ENCODE results near the gene F10. TPM values are rescaled to one million over a fixed set of nuclear protein-coding genes. Genes with fewer than 3 reads are reported as not detected.

F10 gene
- total RNA-seq, 1 experiment from 2014 or later: 0.10 TPM

DNA sequence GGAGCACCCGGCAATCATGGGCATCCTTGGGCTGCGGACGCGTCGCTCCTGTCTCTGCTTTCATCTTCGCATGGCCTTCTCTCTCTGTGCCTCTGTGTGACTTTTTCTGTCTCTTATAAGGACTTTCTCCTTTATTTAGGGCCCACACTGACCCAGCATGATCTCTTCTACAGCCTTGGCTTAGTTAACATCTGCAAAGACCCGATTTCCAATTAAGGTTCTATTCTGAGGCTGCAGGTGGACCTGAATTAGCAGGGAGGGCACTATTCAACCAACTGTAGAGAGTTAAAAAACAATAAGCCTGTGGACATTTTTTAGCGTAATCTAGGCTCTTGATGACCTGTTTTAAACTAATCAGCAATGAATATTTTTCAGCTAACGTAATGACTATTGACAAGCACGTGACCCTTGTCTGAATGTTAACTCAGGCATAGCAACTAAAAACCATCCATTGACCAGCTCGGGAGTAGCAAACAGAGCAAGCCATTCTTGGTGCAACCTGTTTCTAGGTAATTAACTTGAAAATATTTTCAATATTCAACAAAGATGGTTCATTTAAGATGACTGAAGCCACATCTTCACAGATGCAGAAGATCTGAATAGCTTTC is 15.2 kb downstream of the F10 start:
- DNase-seq (ENCODE audit: low read depth): peak; percentile 9

DNA sequence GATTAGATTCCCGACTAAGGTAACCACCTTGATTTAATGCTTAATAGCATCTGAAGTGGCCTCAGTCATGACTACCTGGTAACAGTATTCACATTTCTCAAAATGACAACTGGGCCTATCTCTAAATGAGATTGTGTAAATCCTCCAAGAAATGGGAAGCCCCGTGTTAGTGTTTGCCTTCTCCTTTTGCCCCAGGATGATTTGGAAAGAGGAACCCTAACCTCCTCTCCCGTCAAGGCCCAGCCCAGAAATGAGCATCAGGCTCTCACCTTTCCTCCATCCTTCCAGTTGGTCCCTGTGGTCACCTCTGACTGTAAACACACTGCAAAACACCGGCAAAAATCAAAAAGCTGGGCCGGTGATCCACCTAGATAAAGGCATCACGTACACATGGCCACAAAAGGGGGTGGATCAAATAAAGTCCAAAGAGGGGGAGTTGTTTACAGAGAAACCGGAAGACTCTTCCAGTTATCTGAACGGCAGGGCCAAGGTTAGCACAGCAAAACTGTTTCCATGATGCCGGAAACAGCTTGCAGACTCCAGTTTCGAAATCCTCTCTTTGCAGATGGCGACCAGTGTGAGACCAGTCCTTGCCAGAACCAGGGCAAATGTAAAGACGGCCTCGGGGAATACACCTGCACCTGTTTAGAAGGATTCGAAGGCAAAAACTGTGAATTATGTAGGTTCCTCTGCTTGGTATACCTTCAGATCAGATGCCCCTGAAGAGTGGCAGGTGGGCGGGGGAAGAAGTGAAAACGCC is 16.4 kb downstream of the F10 start:
- DNase-seq (ENCODE audit: low read depth): no peak

- no peak for DNase-seq (ENCODE audit: low read depth)
Measured at GRCh38 chr13:113139577-113139976, 17.0 kb downstream of the F10 start.

- DNase-seq (ENCODE audit: low read depth): no peak
Measured at GRCh38 chr13:113140677-113141600, 18.3 kb downstream of the F10 start.

DNA sequence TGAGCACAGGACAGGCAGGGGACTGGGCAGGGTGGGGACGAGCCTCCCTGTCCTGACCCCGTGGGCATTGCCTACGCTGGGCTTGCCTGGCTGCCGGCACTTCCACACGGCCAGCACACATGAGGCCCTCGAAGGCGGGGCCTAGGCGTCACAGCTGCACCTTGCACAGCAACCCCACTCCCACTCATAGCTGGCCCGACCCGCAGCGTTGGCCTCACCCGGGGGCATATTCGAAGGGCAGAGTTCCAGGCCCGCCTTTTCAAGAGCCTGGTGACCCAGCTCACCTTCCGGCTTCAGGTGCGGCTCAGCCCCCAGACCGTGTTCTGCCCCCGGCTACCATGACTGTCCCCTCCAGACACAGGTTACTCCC is 19.0 kb downstream of the F10 start:
- DNase-seq (ENCODE audit: low read depth): no peak

- no peak for DNase-seq (ENCODE audit: low read depth)
Measured at GRCh38 chr13:113142876-113143275, 20.3 kb downstream of the F10 start.

GRCh38 chr13:113143466-113144254 is 21.1 kb downstream of the F10 start:
- no peak for DNase-seq (ENCODE audit: low read depth)

- no peak for DNase-seq (ENCODE audit: low read depth)
Measured at GRCh38 chr13:113144255-113144629, 21.6 kb downstream of the F10 start.

DNA sequence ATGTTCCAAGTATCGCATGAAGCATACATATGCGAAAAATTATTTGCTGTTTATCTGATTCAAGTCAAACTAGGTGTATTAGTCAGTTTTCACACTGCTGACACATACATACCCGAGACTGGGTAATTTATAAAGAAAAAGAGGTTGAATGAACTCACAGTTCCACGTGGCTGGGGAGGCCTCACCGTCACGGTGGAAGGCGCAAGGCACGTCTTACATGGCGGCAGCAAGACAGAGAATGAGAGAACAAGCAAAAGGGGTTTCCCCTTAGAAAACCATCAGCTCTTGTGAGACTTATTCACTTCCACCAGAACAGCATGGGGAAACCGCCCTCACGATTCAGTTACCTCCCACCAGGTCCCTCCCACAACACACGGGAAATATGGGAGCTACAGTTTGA is 22.9 kb downstream of the F10 start:
- DNase-seq (ENCODE audit: low read depth): no peak

DNA sequence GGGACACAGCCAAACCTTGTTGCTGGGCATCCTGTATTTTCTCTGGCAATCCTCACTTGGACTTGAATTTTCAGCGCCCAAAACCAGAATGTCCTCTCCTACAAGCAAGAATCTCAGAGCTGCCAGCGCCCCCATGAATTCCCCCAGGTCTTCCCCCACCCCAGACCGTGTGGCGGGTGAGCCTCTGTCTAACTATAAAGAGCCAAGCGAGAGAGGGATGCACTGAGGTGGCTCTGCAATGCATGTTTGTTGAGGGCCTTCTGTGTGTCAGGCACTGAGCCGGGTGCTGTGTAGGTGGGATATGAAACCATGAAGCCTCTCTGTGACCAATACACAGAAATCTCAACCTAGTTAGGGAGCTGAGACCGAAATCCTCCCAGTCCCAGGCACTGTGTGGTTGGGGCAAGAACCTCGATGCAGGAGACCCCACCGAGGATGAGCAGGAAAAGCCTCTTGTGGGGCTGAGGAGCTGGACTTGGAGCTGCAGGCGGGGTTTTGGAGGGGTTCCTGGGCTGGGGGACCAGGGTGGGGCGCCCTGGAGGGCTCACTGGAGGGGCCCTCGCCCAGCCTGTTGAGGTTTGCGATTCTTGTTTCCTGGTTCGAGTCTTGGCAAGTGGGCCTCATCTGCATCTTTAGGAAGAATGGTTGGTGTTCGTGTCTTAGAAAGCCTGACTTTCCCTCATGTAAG is 23.5 kb downstream of the F10 start:
- DNase-seq (ENCODE audit: low read depth): no peak

DNA sequence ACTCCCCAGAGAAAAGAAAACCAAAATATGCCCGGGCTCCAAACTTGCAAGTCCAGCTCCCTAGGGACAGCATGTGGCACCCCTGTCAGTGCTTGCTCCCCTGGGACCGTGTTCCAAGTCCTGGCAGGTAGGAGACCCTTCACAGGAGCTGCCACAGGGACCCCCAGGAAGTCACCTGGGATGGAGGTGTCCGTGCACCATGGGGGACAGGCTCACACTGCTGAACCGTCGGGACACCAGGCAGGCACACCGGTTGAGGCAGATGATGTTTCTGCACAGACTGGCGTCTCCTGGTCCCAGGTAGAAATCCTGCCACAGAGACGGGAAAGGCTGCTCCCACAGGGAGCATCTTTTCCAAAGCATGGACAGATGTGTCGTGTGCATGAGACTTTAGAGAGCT is 24.2 kb downstream of the F10 start:
- DNase-seq (ENCODE audit: low read depth): no peak

- no peak for DNase-seq (ENCODE audit: low read depth)
Measured at GRCh38 chr13:113147206-113147605, 24.6 kb downstream of the F10 start.

DNA sequence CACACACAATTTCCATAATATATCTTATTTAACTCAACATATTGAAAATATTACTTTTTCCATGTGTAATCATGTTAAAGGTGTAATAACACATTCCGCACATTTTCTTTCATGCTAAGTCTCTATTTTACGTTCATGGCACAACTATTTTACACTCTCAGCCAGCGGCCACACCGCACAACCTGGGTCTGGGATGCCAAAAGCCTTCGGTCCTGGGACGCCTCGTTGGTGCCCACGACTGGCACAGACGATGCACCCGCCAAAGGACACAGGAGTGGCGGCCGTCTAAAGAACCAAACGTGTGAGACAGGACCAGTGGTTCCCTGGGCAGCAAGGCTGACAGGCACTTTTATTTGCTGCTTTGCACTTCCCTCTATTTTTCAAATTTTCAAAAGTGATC is 25.8 kb downstream of the F10 start:
- DNase-seq (ENCODE audit: low read depth): no peak

- DNase-seq (ENCODE audit: low read depth): no peak
Measured at GRCh38 chr13:113148940-113149503, 26.4 kb downstream of the F10 start.

GRCh38 chr13:113149711-113150549 is 27.3 kb downstream of the F10 start:
- no peak for DNase-seq (ENCODE audit: low read depth)

DNA sequence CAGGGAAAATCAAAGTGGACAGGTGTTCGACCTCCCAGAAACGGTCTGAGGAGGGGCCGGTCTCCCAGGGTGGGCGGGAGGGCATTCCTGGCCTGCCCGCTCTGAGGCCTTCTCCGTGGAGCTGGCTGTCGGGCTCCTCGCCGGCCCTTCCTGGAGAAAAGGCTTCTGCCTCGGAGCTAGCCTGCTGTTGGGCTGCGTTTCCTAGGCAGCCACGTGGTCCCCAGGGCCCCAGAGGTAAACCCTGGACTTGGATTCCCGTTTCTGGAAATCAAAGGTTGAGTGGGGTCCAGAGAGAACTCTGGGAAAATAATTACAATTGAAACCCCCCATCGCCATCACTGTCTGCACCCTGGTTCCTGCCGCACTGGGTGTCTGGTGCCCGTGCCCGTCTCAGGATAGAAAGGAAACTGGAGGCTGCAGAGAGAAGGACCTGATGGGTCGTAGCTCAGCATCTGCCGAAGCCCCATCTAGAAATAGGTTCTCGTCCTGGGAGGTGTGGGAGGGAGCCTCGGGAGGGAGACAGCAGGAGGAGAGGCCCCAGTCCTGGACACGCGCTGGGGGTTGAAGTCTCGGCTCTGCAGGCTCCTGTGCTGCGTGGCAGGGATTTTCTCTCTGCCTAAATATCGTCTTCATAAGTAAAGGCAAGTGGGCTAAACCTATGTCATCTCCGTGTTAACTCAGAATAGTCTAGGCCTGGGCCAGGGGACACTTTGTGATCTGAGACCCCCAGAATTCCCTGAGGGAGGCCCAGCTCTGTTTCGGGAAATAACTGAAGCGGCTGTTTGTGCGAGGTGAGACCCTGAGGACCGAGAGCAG is 28.2 kb downstream of the F10 start:
- no peak for DNase-seq (ENCODE audit: low read depth)

DNA sequence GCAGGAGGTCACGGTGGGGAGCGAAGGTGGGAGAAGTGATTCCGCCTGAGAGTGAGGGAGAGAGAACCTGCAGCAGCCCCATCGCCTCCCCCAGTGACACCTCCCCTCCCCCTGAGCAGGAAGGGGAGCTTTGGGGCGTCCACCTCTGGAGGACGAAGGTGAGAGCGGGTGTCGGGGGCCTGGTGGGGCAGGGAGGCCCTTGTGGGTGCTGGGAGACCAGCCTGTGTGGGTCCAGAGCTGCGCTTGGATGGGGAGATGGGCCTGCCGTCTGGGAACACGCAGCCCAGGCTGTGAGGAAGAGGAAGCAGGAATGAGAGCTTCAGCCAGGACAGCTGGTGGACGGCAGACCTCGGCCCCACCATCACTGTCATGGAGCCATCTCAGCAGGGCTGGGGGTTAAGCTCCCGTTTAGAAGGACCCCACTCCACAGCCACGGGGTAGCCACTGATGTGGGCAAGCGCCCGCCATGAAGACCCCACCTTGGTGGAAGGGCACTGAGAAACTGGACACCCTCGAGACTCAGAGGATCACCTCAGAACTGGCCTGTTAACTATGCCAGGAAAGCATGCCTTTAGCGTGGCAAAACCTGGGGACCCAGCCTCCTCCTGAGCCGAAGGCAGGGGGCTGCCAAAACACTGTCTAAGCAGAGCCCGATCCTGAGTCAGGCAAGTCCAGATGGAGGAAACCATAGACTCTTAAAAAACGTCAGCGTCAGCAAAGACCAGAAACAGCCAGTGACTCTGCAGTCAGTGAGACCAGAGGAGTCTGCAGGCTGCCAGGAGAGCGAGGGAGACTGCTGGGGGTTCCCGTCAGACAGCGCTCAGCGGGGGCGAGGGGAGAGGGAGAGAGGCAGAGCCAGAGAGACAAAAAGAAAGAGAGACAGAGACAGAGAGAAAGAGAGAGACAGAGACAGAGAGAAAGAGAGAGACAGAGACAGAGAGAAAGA is 29.4 kb downstream of the F10 start:
- DNase-seq (ENCODE audit: low read depth): no peak

GRCh38 chr13:113152691-113152983 is 30.0 kb downstream of the F10 start:
- DNase-seq (ENCODE audit: low read depth): no peak

Data from M059J (cell line).